H1 (cell line): Measurements from ENCODE around the gene PCGF6. TPM values are rescaled to one million over a fixed set of nuclear protein-coding genes. Genes with fewer than 3 reads are reported as not detected.

Source experiments
- RNF2 ChIP-seq: fragments of 200-900, 300-1000 bp; sonication (generic); IDR thresholded peaks from 2 replicates; pipeline ENCODE4 v1.7.1; 2016; ENCODE audit warnings: borderline replicate concordance, low read depth, mild to moderate bottlenecking, antibody characterized with exemption, low read length; ENCODE audit not compliant: poor library complexity, severe bottlenecking; ENCODE audit errors: missing control alignments
- RXRA ChIP-seq: IDR thresholded peaks from 2 replicates; pipeline ENCODE4 v1.6.1; 2011; ENCODE audit warnings: low read depth, mild to moderate bottlenecking, low read length, moderate library complexity; ENCODE audit not compliant: insufficient read depth
- polyA plus RNA-seq, 7 experiments: library from polyadenylated mRNA; depleted of rRNA in 3 of 7; stranded (reverse) in 5 of 7; unstranded in 2 of 7; fragments of >200 nt in 5 of 7; fragments of 200-250 nt in 2 of 7; gene quantifications; 1 replicate in 5 of 7; 2 replicates in 1 of 7; 4 replicates in 1 of 7; pipeline versions ENCODE4 v1.2.1 to v1.2.3, GENCODE V29; 2011 to 2013; ENCODE audit warnings: missing spikeins in 2 of 7, mixed read lengths in 2 of 7
- total RNA-seq: library from RNA; stranded (reverse); fragmentation: NEBNext Ultra II Directional; extraction: Animal tissue kit (Norgen Biotek cat#: 25700); gene quantifications from 2 replicates; pipeline ENCODE4 v1.2.1, GENCODE V29; 2021

The PCGF6 gene
- total and polyA plus RNA-seq, 2 of the 8 experiments (the other 6 are each of a cell fraction or from before 2014, with no cell fraction given) = 6.9 to 18.6 TPM

DNA sequence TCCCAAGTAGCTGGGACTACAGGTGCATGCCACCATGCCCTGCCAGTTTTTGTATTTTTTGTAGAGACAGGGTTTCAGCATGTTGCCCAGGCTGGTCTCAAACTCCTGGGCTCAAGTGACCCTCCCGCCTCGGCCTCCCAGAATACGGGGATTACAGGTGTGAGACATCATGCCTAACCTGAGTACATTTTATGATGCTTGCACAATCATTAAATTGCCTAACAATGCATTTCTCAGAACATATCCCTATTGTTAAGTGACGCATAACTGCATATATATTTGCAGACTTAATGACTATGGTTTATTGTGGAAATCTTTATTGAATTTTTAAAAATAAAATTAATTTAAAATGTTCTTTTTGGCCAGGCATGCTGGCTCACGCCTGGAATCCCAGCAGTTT lies 43.3 kb downstream of the PCGF6 start (continued):
- TF ChIP-seq RXRA (no peak), RNF2 (no peak)
